Measurements from ENCODE around the gene SLC1A2. TPM values are rescaled to one million over a fixed set of nuclear protein-coding genes. Genes with fewer than 3 reads are reported as not detected.

The SLC1A2 gene
- polyA plus RNA-seq, 2 donors, result 0.11 TPM; not detected in 1

Other genes with a start within 250 kb of the SLC1A2 start
- gene PAMR1, start 106.1 kb upstream of the SLC1A2 start, polyA plus RNA-seq, result 1 to 10 TPM in 1 of 2 donors, under 1 TPM in 1; 0.31 to 1.2 TPM
- gene FJX1, start 198.9 kb upstream of the SLC1A2 start, polyA plus RNA-seq, result 1 to 10 TPM; 3.1 to 5.0 TPM
- 1 to 10 TPM; 3.1 to 6.2 TPM for gene TRIM44, start 243.2 kb upstream of the SLC1A2 start, polyA plus RNA-seq